RWPE1 (cell line): ENCODE measurements around the gene C19orf12.
A peak's percentile ranks its signal among the peaks of the same experiment; 100 is the strongest.

ENCODE experiments used
- CTCF ChIA-PET: fragments of 350-600 bp; sonication (Branson Sonifier 250); formaldehyde crosslinking; extraction: SDS; loops from one replicate; lab custom pipeline; 2021; lab: Yijun Ruan, JAX
- POLR2A ChIA-PET: fragments of 400-600 bp; formaldehyde crosslinking; extraction: SDS; loops from one replicate; lab custom pipeline; 2020; ENCODE audit warnings: antibody characterized with exemption; ENCODE audit not compliant: low non-redundant PET; lab: Yijun Ruan, JAX
- DNase-seq: peaks from one replicate; pipeline ENCODE4 v3.0.0; 2012; ENCODE audit warnings: low spot score
- H3K27ac ChIP-seq: fragments of 450-650 bp; 2 replicates; pipeline ENCODE4 v1.5.1; 2017
- TF ChIP-seq, protein P1 (sequence below): fragments of 450-650 bp; conservative IDR thresholded peaks from 2 replicates; pipeline ENCODE4 v1.5.1; 2017; ENCODE audit warnings: low read depth, mild to moderate bottlenecking

The C19orf12 gene

DNA sequence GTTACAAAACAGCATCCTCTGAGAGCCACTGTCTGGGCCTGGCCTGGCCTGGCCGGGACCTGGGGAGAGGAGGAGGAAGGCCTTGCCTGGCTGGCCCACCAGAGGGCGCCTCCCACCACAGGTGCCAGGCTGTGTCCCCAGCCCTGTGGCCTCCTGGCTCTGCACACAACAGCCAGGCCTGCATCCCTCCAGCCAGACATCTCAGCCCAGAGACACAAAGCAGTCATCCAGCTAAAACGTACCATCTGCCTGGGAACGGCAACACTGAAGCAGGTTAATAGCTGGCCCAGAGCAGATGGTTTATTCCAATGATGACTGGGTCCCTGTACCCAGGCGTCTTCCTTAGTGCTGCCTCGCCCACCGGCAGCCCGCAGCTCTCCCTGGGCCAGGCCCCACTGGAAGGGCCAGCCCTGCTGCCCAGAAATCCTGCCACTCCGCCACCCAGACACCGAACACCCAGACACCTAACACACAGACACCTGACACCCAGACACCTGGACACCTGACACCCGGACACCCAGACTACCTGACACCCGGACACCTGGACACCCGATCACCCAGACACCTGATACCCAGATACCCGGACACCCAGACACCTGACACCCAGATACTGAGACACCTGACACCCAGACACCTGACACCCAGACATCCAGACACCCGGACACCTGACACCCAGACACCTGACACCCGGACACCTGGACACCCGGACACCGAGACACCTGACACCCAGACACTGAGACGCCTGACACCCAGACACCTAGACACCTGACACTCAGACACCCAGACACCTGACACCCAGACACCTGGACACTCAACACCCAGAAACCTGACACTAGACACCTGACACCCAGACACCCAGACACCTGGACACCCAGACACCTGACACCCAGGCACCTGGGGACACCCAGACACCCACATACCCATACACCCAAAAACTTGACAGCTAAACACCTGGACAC lies 20.1 kb downstream of the C19orf12 start:
- H3K27ac ChIP-seq, result no peak overlapping the region
- ChIA-PET POLR2A (no interaction called here), CTCF (interaction anchor here (0.6 to 0.8 kb wide), 4 partner anchors 14 to 84 kb away, joined by 3 to 4 read pairs (median 3); no protein-coding TSS in a partner anchor)
- TF ChIP-seq, protein P1, sequence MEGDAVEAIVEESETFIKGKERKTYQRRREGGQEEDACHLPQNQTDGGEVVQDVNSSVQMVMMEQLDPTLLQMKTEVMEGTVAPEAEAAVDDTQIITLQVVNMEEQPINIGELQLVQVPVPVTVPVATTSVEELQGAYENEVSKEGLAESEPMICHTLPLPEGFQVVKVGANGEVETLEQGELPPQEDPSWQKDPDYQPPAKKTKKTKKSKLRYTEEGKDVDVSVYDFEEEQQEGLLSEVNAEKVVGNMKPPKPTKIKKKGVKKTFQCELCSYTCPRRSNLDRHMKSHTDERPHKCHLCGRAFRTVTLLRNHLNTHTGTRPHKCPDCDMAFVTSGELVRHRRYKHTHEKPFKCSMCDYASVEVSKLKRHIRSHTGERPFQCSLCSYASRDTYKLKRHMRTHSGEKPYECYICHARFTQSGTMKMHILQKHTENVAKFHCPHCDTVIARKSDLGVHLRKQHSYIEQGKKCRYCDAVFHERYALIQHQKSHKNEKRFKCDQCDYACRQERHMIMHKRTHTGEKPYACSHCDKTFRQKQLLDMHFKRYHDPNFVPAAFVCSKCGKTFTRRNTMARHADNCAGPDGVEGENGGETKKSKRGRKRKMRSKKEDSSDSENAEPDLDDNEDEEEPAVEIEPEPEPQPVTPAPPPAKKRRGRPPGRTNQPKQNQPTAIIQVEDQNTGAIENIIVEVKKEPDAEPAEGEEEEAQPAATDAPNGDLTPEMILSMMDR, result peak; percentile 71
- DNase-seq, result peak; percentile 19

DNA sequence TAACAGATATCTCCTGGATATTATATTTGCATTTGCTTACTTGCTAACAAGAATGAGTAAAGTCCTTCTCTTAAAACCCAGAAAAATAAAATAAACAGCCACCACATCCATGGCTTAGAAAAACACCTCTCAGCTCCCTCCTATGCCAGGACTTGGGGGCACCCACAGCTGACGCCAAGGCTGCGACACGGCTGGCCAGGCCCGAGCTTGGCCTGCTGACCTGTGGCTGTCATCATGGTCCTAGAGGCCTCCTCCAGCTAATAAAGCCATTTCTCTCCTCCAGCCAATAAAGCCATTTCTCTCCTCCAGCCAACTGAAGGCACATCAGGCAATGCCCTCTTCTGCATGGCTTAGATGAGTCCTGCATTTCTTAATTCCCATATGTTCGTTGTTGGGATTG lies 20.9 kb downstream of the C19orf12 start:
- ChIA-PET POLR2A (no interaction called here), CTCF (interaction anchor here (0.6 to 0.8 kb wide), 3 partner anchors 15 to 28 kb away, joined by 3 read pairs; no protein-coding TSS in a partner anchor)
- TF ChIP-seq, protein P1, result no peak
- H3K27ac ChIP-seq, result no peak overlapping the region
- no peak for DNase-seq

DNA sequence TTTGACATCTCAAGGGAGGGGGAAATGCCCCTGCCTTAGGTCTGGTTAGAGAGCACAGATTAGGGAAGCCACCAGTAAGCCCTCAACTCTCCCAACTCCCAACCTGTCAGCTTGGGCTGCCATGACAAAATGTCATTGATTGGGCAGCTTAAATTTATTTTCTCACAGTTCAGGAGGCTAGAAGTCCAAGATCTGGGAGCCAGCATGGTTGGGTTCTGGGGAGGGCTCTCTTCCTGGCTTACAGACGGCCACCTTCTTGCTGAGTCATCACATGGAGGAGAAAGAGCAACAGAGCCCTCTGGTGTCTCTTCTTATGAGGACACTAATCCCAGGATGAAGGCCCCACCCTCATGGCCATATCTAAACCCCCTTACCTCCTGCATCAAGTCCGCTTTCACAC lies 24.2 kb downstream of the C19orf12 start:
- H3K27ac ChIP-seq, result no peak overlapping the region
- POLR2A ChIA-PET, result interaction anchor here (0.7 kb wide), 1 partner anchor 24 kb away, joined by 3 read pairs; no protein-coding TSS in a partner anchor
- peak; percentile 58 for DNase-seq
- TF ChIP-seq, protein P1, result no peak
- CTCF ChIA-PET, result interaction anchor here (0.6 to 1.7 kb wide), 4 partner anchors 69 to 808 kb away, joined by 3 to 5 read pairs (median 4); no protein-coding TSS in a partner anchor

DNA sequence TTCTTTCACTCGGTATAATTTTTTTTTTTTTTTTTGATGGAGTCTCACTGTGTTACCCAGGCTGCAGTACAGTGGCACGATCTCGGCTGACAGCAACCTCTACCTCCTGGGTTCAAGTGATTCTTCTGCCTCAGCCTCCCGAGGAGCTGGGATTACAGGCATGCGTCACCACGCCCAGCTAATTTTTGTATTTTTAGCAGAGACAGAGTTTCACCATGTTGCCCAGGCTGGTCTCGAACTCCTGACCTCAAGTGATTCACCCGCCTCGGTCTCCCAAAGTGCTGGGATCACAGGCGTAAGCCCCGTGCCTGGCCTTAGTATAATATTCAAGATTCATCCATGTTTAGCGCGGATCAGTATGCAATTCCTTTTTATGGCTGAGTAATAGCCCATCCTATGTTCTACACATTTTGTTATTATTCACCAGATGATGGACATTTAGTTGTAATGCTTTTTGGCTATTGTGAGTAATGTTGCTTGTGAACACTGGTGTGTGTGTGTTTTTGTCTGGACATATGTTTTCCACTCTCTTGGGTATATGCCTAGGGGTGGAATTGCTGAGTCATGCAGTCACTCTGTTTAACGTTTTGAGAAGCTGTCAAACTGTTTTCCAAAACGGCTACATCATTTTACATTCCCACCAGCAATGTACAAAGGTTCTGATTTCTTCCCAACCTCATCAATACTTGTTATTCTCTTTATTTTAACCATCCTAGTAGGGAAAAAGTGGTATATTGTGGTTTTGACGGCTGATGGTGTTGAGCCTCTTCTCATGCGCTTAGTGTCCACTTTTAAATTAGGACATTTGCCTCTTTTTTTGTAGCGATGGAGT lies 26.9 kb downstream of the C19orf12 start:
- CTCF ChIA-PET, result interaction anchor here (0.6 to 0.7 kb wide), 3 partner anchors 221 to 1706 kb away, joined by 4 read pairs; no protein-coding TSS in a partner anchor
- POLR2A ChIA-PET, result no interaction called here
- DNase-seq, result no peak
- TF ChIP-seq, protein P1, result no peak
- peak overlapping the region; percentile 67 for H3K27ac ChIP-seq

DNA sequence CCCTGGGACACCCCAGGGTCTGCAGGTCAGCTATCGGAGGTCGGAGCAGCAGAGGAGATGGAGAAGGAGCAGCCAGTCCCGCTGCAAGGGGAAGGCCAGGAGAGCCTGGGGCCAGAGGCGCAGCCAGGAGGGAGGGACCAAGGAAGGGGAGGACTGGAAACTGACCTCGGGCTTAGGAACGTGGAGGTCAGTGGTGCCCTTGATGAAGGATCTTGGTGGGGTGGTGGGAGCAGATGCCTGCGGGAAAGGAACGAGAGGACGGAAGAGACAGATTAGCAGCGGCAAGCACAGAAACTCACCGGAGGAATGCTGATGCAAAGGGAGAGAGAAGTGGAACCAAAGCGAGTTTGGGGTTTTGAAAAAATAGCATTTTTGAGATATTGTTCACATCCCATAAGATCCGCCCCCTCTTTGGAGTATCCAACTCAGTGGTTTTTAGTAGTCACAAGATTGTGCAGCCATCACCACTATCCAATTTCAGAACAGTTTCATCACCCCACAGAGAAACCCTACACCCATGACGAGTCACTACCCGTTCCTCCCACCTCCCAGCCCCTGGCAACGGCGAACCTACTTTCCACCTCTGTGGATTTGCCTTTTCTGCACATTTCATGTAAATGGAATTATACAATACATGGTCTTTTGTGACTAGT lies 27.7 kb downstream of the C19orf12 start:
- DNase-seq, result peak; percentile 37
- TF ChIP-seq, protein P1, result no peak
- H3K27ac ChIP-seq, result peak overlapping the region; percentile 67
- ChIA-PET POLR2A (interaction anchor here (0.6 kb wide), 1 partner anchor 17 kb away, joined by 4 read pairs; no protein-coding TSS in a partner anchor), CTCF (interaction anchor here (0.7 to 1.8 kb wide), 2 partner anchors 77 to 1705 kb away, joined by 4 to 7 read pairs; no protein-coding TSS in a partner anchor)
